Prostate gland (tissue), 2 donors: ENCODE results near the gene ANKRD49. TPM values are rescaled to one million over a fixed set of nuclear protein-coding genes. Genes with fewer than 3 reads are reported as not detected.

Source experiments
- DNase-seq: peaks from one replicate; pipeline ENCODE4 v3.0.0-alpha.2; 2019; ENCODE audit warnings: low spot score
- H3K27ac ChIP-seq, 2 donors: fragments of 200-600 bp; sonication (generic); 2 replicates each; pipeline ENCODE4 v1.5.1; 2017 to 2019
- H3K27me3 ChIP-seq: fragments of 200-600 bp; sonication (generic); replicated peaks from 2 replicates; pipeline ENCODE4 v1.5.1; 2019; ENCODE audit not compliant: insufficient read depth
- H3K36me3 ChIP-seq, 2 donors: fragments of 200-600 bp; sonication (generic); 1 replicate in 1 of 2; 2 replicates in 1 of 2; pipeline versions ENCODE4 v1.5.1 to v1.8.1; 2017 to 2019
- H3K4me1 ChIP-seq: fragments of 200-600 bp; sonication (generic); replicated peaks from 2 replicates; pipeline ENCODE4 v1.5.1; 2019
- H3K4me3 ChIP-seq, 2 donors: fragments of 200-600 bp; sonication (generic); 2 replicates each; pipeline ENCODE4 v1.5.1; 2017 to 2019
- H3K9me3 ChIP-seq: fragments of 200-600 bp; sonication (generic); 2 replicates; pipeline ENCODE4 v1.5.1; 2017
- POLR2A ChIP-seq: fragments of 450-650 bp; IDR thresholded peaks from one replicate; pipeline ENCODE4 v1.6.1; 2016; ENCODE audit warnings: antibody characterized with exemption, mild to moderate bottlenecking
- POLR2AphosphoS5 ChIP-seq: sonication (generic); formaldehyde crosslinking; IDR thresholded peaks from one replicate; pipeline ENCODE4 v1.6.1; 2017; ENCODE audit warnings: antibody characterized with exemption
- WGBS: methylation state at CpG from one replicate; pipeline ENCODE4 v1.1.5; 2018; 5-methylcytosine and 5-hydroxymethylcytosine counted together
- intact Hi-C: fragments of 100-400 bp; cut with DNase I; formaldehyde crosslinking; loops from one replicate; pipeline ENCODE4 v1.14.2; 2022
- total RNA-seq, 2 donors: library from RNA; depleted of rRNA; stranded (reverse); fragments of >200 nt; gene quantifications; one replicate each; pipeline ENCODE4 v1.1.0, GENCODE V29; 2016
- TF ChIP-seq, protein P1 (sequence below), 4 experiments: fragments of 200-600 bp in 2 of 4; fragments of 450-650 bp in 2 of 4; sonication (generic) in 2 of 4; IDR thresholded peaks; 1 replicate in 3 of 4; 2 replicates in 1 of 4; pipeline ENCODE4 v1.5.1; 2016 to 2019; ENCODE audit warnings: antibody characterized with exemption in 4 of 4, mild to moderate bottlenecking in 2 of 4, moderate library complexity in 2 of 4

ANKRD49 gene
- total RNA-seq, 2 donors from 2014 or later, result 11.6 to 15.6 TPM

DNA sequence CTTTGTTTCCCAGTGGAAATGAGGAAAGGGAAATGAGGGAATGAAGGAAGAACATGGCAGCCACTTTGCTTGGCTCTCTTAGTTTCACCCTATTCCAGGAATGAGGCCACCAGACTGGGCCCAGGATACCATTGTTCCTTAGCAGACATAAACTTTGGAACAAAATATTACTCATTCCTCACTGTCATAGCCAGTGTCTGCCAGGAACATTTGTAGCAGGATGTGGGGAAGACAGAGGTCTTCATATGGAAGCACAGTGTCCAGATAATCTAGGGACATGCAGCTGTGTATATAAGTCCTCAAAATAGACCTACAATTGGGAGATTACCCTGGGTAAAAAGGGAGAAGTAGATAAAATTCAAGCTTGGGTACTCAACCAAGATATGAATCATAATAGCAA lies 34.8 kb downstream of the ANKRD49 start:
- H3K4me1 ChIP-seq, result no peaks in the 10 kb centered on the region

DNA sequence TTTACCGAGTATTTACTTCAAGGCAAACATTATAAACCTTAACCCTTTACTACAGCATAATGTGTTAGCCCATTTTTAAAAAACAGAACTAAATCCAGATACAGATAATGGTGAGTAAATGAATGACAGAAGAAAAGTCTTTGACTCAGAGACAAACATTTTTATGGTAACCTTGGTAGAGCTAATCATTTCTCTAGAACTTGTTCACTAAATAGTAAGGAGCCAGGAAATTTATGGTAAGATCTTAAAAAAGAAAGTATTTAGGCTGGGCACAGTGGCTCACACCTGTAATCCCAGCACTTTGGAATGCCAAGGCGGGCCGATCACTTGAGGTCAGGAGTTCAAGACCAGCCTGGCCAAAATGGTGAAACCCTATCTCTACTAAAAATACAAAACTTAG lies 38.4 kb downstream of the ANKRD49 start:
- TF ChIP-seq, protein P1, sequence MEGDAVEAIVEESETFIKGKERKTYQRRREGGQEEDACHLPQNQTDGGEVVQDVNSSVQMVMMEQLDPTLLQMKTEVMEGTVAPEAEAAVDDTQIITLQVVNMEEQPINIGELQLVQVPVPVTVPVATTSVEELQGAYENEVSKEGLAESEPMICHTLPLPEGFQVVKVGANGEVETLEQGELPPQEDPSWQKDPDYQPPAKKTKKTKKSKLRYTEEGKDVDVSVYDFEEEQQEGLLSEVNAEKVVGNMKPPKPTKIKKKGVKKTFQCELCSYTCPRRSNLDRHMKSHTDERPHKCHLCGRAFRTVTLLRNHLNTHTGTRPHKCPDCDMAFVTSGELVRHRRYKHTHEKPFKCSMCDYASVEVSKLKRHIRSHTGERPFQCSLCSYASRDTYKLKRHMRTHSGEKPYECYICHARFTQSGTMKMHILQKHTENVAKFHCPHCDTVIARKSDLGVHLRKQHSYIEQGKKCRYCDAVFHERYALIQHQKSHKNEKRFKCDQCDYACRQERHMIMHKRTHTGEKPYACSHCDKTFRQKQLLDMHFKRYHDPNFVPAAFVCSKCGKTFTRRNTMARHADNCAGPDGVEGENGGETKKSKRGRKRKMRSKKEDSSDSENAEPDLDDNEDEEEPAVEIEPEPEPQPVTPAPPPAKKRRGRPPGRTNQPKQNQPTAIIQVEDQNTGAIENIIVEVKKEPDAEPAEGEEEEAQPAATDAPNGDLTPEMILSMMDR (IDR thresholded peaks at IDR 0.05), result no peak
- no peak for TF ChIP-seq POLR2AphosphoS5
- TF ChIP-seq POLR2A, result no peak
- Histone ChIP-seq H3K36me3 (no peaks in the 10 kb centered on the region), H3K27ac (no peak overlapping the region), H3K4me3 (no peak overlapping the region), H3K4me1 (no peaks in the 10 kb centered on the region), H3K9me3 (no peaks in the 10 kb centered on the region), H3K27me3 (no peaks in the 10 kb centered on the region)
- intact Hi-C loops, result no loop called here
- no peak for DNase-seq
- 79% methylated on average over 3 of the region's 3 CpGs for WGBS

More for the DNA sequence above, 34.8 kb downstream of the ANKRD49 start:
- Histone ChIP-seq H3K36me3 (no peaks in the 10 kb centered on the region), H3K27me3 (no peaks in the 10 kb centered on the region), H3K27ac (no peak overlapping the region), H3K4me3 (no peak overlapping the region), H3K9me3 (no peaks in the 10 kb centered on the region)
- TF ChIP-seq, protein P1 (IDR thresholded peaks at IDR 0.05), result no peak
- no peak for TF ChIP-seq POLR2A
- no peak for TF ChIP-seq POLR2AphosphoS5
- DNase-seq, result no peak
- intact Hi-C loops, result loop anchor here (10.0 kb wide), 2 partner anchors 66 to 366 kb away; no protein-coding TSS in a partner anchor

DNA sequence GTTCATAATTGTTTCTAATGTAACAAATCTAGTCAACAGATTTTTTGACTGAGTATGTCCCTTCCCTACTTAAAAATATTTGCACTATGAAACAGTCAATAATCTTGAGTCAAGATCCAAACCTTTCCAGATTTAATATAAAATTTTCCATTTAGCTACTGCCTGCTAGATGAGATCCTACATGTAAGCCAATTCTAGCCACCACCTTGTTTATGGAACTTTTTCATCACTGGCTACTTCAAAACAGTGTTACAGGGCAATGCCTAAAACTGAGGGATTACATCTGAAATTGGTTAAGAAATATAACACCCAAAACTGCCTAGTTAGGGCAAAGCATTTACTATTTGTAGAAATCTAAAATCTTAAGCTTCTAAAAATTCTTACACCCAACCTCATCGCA lies 39.4 kb downstream of the ANKRD49 start:
- intact Hi-C loops, result no loop called here
- WGBS, result 94% methylated on average over 1 of the region's 1 CpG

DNA sequence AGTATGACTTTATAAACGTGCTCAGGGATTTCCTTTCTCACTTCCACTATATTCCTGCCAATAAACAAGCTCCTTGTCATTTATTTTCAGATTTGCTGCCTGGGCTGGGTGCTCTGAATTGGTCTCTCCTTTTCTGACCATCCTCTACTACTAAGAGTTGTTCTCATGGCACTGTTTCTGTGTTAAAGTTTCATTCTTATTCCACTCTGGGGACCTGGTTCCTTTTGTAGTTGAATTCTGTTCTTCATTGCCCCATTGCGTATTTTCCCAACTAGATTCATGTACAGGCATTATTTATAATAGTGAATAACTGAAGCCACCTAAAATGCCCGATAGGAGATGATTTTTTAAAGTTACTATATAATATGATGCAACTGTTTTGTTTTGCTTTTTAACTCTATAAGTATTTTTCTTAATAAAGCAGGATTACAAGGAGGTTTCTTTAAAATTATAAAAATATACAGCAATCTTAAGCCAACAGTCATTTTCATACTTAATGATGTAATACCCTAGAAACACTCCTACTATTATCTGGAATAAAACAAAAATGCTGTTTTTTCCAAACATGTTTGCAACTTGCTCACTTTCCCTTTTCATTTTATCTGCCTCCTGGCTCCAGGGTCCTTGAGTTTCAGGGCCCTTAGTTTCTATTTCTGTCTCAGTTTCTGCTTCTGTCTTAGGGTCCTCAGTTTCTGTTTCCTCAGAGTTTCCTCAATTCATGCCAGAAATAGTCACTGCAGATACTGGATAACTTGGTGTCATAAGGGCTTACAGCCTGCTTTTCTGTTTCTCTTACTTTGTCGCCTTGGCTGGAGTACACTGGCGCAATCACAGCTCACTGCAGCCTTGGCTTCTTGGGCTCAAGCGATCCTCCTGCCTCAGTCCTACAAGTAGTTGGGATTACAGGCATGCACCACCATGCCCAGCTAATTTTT lies 40.2 kb downstream of the ANKRD49 start:
- WGBS, result 79% methylated on average over 6 of the region's 6 CpGs
- no peaks in the 10 kb centered on the region for H3K9me3 ChIP-seq
- H3K4me1 ChIP-seq, result no peaks in the 10 kb centered on the region
- TF ChIP-seq, protein P1 (IDR thresholded peaks at IDR 0.05), result no peak
- TF ChIP-seq POLR2AphosphoS5 (no peak), POLR2A (no peak)
- no peak for DNase-seq
- no peaks in the 10 kb centered on the region for H3K27me3 ChIP-seq
- intact Hi-C loops, result no loop called here
- H3K36me3 ChIP-seq, result no peaks in the 10 kb centered on the region
- no peak overlapping the region for H3K4me3 ChIP-seq
- H3K27ac ChIP-seq, result no peak overlapping the region

More for the DNA sequence above, 39.4 kb downstream of the ANKRD49 start:
- no peaks in the 10 kb centered on the region for H3K4me1 ChIP-seq
- no peak overlapping the region for H3K27ac ChIP-seq
- no peak for TF ChIP-seq POLR2AphosphoS5
- no peak for TF ChIP-seq POLR2A
- TF ChIP-seq, protein P1 (IDR thresholded peaks at IDR 0.05), result no peak
- H3K27me3 ChIP-seq, result no peaks in the 10 kb centered on the region
- H3K9me3 ChIP-seq, result no peaks in the 10 kb centered on the region
- H3K4me3 ChIP-seq, result no peak overlapping the region
- H3K36me3 ChIP-seq, result no peaks in the 10 kb centered on the region
- no peak for DNase-seq

DNA sequence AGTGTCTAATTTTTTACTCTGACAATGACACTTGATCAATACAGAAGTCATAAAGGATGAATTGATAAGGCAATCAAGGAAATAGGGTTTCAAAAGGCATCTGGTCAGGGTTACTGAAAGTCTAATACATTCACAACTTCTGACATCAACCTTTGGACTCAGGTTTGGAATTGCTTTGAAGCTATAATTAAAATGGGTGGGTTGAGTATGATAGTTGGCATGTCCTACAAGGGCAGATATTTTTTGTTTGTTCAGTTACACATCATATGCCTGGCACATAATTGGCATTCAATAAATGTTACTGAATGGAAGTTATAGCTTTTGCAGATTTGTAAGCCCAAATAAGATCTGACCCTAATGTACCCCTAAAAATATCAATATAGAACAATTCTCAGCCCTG lies 42.6 kb downstream of the ANKRD49 start:
- H3K9me3 ChIP-seq, result no peaks in the 10 kb centered on the region
- no peak overlapping the region for H3K4me3 ChIP-seq
- TF ChIP-seq POLR2AphosphoS5 (no peak), POLR2A (no peak)
- TF ChIP-seq, protein P1 (IDR thresholded peaks at IDR 0.05), result no peak
- H3K27me3 ChIP-seq, result no peaks in the 10 kb centered on the region
- intact Hi-C loops, result no loop called here
- no peaks in the 10 kb centered on the region for H3K4me1 ChIP-seq
- no peak overlapping the region for H3K27ac ChIP-seq
- no peaks in the 10 kb centered on the region for H3K36me3 ChIP-seq
- no peak for DNase-seq
